Activated CD4-positive, CD25-positive, alpha-beta regulatory T cell treated with anti-CD3 and anti-CD28 coated beads, Interleukin-2, amount 50 U/mL, for 72 hours (primary cell): ENCODE measurements around the gene NCAPG2.
"Not testable (repeated sequence)": the region's sequence is repeated elsewhere in the genome, so short reads cannot be mapped to it uniquely, and the experiment has no call there.

ENCODE experiments used
- DNase-seq: peaks from one replicate; pipeline ENCODE4 v3.0.0; 2021

The NCAPG2 gene

DNA sequence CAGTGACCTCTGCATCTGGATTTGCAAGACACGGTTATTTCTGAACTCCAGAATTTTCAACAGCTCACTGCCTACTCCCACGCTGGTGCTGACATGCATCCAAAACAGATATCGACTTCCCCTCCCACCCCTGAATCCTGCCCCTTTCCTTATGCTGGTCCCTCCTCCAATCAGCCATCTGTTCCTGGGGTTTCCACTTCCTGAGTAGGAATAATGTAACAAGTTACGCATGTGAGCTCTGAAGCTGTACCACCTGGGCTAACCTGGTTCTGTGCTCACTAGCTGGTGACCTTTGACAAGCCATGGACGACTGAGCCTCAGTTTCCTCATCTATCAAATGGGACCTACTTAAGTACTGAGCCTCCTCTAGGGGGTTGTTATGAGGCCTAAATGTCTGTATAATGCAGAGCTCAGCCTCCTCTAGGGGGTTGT lies 1.7 kb upstream of the NCAPG2 start:
- DNase-seq = no peak

DNA sequence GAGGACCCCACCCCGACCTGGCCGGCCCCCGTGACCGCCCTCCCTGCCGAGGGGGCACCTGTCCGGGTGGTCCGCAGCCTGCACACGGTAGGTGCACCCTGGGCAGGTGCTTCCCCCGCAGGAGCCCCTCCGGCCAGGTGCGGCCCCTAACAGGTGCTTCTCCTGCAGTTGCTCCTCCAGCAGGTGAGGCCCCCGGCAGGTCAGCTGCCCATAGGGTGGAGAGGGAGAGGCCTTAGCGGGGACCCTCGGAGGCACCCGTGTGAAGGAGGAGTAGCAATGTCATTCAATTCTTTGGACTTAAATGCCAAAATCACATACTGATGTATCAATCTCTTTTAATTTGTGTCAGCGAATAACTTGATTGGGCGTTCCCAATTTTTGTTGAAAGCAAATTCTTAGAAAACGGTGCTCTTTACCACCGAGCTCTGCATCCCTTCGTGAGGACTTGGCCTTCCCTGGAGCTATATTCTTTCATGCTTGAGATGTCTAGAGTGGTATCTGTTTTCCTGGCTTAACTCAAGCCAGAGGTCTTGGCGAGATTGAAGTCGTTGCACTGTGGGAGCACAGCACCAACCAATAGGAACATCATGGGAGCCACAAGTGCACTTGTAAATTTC lies 738 bp upstream of the NCAPG2 start:
- DNase-seq = no peak

DNA sequence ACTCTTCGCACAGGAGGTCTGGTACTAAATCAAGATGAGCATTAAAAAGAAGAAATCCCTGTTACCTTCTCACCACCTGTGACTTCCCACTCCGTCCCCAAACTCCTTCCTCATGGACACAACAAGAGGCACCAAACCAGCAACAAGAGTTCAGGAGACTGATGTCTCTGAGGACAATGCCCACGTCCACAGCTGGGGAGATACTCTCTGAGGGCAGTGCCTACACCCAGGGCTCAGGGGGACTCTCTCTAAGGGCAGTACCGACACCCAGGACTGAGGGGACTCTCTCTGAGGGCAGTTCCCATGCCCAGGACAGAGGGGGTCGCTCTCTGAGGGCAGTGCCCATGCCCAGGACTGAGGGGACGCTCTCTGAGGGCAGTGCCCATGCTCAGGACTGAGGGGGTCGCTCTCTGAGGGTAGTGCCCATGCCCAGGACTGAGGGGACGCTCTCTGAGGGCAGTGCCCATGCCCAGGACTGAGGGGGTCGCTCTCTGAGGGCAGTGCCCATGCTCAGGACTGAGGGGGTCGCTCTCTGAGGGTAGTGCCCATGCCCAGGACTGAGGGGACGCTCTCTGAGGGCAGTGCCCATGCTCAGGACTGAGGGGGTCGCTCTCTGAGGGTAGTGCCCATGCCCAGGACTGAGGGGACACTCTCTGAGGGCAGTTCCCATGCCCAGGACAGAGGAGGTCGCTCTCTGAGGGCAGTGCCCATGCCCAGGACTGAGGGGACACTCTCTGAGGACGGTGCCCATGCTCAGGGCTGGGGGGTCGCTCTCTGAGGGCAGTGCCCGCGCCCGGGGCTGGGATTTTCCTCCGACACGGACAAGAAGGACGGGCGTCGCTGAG lies 703 bp downstream of the NCAPG2 start:
- DNase-seq = not testable (repeated sequence)

DNA sequence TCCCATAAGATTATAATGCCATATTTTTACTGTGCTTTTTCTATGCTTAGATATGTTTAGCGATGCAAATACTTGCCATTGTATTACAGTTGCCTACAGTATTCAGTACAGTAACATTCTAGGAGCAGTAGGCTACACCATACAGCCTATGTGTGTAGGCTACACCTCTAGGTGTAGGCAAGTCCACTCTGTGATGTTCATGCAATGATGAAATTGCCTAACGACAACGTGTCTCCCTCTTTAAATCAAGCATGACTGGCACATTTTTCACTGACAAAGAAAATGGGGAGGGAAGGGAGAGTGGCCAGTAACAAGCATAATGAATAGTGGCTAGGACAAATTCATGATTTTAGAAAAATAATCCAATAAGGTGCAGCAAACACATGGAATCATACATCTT lies 1.7 kb downstream of the NCAPG2 start:
- no peak for DNase-seq

DNA sequence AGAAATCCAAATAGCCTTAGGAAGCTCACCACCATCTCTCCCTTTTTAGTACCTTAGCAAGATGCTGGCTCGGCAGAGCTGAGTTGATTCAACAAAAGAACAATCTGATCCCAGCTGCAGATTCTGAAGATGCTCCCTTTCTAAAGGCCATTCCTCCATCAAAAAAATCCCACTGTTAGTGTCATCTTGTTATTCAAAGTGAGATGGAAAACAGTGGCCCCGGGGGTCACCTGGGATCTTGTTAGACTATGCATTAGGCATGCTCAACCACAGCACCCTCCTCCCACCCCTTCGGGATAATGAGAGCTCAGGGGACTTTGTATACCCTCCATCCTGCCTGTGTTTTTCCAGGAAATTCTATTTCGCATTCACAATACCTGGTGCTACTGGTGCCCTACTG lies 2.4 kb downstream of the NCAPG2 start:
- no peak for DNase-seq

DNA sequence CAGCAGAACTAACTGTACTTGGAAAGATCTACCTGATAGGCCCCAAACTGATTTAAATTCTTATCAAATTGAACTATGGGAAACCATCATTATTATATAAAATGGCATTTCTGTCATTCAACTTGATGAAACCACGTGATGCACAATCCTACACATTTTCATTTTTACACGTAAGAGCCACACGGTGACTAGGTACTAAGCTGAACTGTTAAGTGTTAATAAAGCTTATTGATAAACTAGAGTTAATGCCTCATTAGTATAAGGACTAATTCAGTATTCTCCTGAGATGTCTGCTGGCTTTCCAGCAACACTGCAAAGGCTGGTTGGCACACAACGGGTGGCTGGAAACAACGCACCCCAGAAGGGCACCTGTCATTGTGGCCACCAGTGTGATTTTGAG lies 4.6 kb downstream of the NCAPG2 start:
- no peak for DNase-seq

DNA sequence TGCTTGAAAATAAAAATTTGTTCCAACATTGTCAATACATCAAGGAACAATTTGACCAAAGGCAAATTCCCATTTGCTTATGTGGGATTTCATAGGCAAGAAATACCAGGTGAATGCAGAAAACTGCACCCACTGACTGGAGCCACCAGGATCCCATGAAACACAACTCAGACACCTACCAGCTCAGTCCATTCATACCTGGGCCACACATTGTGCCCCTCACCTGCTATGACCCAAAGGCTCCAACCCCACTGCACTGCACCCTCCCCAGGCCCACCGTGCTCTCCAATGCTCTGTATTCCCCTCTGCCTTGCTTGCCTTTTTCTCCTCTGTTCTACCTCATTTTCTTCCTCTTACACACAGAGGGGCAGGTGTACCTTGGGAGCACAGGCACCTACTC lies 5.3 kb downstream of the NCAPG2 start:
- no peak for DNase-seq

DNA sequence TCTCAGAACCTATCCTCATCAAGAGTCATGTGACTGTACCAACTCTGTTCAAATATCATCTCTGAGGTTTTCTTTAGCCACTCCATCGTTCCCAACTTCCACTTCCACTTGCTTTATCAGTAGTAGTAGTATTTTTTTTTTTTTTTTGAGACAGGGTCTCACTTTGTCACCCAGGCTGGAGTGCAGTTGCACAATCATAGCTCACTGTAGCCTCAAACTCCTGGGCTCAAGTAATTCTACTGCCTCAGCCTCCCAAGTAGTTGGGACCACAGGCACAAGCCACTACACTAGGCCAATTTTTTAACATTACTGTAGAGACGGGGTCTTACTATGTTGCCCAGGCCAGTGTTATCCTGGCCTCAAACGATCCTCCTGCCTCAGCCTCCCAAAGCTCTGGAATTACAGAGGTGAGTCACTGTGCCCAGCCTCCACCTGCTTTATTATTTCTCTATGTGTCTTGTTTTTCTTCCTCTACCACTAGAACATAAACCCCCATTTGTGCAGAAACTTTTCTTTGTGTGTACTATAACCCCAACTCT lies 5.9 kb downstream of the NCAPG2 start:
- no peak for DNase-seq

DNA sequence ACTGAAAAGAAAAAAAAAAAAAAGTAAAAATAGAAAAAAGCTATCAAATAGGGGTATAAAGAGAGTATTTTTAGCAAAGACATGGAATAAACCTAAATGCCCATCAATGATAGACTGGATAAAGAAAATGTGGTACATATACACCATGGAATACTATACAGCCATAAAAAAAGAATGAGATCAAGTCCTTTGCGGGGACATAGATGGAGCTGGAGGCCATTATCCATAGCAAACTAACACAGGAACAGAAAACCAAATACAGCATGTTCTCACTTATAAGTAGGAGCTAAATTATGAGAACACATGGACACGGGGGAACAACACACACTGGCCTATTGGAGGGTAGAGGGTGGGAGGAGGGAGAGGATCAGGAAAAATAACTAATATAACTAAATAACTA lies 7.0 kb downstream of the NCAPG2 start:
- DNase-seq = not testable (repeated sequence)

DNA sequence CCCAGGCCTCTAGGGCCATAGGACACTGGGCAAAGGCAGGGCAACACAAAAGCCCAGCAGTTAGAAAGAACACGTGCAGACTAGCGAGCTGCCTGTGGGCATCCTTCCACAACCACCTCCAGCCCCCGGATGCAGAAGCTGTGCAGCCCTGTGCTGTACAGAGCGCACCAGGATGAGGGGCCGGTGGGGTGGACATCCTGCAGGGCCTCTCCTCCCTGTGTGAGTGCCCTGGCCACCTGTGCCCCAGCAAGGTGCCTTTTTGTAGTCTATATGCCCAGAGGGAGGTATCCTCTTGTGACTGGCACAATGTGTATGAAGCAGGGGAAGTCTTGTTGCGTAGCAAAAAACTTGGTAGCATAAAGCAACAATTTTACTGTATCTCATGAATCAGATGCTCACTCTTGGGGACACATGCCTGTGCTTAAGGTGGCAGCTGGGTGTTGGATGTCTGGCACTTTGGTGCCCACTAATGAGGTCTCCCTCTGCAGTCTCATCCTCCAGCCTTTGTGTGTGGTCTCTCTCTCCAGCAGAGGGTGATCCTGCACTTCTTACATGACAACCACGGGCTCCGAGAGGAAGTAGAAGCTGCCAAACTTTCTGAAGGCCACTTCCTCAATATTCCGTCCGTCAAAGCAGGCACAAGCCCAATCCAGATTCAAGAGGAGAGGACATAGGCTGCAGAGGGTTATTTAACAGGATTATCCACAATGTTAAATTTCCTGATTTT lies 8.7 kb downstream of the NCAPG2 start:
- DNase-seq = no peak

DNA sequence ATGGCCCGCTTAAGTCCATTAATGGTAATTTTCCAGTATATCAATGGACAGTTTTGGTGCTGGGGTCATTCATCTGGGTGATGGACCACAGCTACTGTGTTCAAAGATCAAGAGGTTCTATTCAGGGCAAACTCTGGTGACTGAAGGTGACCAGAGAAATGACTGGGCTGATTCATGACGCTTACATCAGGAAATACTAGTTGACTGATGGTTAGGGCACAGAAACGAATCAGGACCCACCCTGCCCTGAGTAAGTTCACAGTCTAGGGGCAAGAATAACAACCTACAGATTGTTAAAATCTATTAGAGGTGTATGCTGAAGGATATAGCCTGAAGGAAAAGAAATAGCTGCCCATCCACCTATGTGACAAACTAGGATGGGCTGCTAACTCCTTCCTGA lies 9.5 kb downstream of the NCAPG2 start:
- no peak for DNase-seq

DNA sequence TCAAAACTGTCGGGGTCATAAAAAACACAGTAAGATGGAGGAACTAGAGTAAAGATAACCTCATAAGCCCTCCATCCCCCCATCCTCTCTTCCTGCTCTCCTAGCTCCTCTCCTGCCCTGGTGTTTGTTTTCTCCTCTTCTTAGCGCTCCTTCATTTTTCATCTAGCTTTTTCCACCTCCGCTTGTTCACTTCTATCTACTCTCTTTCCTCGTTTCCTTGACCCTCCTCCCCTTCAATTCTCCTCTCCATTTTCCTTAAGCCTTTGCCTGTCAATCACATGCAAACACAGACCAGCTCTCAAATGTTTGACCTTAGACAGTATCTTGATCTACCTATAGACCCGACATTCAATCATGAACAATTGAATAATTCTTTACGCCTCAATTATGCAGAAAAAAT lies 10.0 kb downstream of the NCAPG2 start:
- no peak for DNase-seq

DNA sequence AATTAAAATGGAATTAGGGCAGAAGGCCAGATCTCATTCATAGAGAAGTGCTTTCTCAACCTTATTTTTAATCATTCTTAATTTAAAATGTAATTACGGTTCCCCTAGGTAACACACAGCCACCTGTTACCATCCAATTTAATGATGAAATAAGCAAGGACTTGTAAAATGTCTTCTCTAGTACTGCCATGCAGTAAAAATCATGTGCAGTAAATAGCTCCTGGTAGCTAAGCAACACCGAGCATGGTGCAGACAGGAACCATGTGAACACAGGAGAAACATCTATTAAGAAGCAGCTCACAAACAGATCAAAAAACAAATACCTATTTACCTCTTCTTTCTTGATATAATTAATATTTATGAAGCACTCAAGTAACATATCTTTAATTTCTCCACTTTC lies 15.1 kb downstream of the NCAPG2 start:
- DNase-seq = no peak

DNA sequence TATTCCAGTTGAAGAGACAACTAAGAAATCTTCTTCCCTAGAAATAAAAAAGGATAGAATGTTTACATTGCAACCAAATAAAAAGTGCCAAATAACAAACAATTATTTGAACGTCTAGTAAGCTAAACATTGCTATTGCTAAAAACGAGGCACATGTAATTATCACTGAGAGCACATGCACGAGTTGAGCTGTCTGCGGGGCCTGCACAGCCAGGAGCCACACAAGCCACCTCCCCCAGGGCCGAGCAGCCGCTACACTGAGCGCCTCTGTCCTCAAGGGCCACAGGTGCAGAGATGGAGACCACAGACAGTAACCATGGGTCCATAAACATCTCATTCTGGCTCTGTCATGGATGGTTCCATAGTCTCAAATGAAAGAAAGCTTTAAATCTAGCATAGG lies 17.2 kb downstream of the NCAPG2 start:
- DNase-seq = no peak

DNA sequence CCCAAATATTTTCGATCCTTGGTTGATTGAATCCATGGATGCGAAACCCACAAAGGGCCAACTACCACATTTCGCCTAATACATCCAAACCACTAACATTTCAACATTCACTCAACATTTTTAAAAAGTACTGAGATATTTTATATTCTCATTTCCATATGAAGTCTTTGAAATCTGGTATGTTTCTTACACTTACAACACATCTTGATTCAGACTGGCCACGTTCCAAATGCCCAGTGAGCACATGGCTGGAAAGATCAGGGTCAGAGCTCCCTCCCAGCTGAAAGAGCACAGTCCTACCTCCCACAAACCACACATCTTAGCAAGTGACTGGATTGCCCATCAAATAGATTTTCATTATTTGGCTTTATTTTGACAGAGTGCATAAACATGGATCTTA lies 18.9 kb downstream of the NCAPG2 start:
- DNase-seq = no peak

DNA sequence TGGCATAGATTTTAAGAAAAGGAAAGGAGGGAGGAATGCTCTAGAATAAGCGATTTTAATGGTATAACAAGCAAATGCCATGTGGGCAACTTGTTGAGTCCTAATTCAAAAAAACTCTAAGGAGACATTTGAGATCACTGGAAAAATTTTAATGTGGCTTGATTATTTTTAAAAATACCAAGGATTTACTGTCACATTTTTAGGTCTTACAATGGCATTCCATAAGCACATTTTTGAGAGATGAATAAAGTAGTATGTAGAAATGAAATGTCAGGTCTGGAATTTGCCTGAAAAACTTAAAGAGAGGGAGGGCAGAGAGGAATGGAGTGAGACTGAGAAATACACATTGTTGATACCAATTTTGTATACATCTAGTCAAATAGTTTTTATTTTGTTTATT lies 20.3 kb downstream of the NCAPG2 start:
- no peak for DNase-seq

DNA sequence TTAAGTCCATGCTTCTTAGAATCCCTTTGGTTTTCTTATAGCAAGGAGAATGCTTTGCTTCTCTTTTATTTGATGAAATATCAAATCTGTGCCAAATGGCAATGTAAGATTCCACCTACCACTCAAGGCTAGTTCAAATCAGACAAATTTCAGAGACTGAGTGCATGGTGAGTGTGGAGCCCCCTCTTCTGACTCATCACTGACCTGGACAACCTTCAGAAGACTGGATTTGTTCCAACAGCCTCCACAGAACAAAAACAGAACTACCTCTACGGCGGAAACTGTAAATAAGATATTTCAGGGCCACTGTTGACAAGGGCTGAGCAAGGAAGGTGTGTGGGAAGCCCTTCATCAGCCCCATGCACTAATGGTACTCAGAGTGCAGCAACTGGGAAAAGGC lies 21.1 kb downstream of the NCAPG2 start:
- no peak for DNase-seq

DNA sequence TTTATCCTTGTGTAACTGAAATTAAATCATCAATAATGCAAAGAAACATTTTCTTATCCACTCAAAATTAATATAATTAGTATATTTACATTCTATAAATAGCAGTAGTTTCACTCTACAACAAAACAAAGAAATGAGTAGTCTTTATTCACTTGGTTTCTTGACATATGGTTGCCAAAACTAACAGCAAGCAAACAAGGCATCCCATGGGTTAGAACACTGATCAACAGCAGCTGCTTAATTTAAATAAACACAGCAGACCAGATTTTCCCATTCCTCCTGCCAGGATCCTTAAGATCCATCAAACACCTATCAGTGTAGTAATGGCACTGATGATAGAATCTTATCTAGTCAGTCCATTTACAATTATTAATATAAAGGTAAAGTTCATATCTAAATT lies 22.1 kb downstream of the NCAPG2 start:
- DNase-seq = no peak

DNA sequence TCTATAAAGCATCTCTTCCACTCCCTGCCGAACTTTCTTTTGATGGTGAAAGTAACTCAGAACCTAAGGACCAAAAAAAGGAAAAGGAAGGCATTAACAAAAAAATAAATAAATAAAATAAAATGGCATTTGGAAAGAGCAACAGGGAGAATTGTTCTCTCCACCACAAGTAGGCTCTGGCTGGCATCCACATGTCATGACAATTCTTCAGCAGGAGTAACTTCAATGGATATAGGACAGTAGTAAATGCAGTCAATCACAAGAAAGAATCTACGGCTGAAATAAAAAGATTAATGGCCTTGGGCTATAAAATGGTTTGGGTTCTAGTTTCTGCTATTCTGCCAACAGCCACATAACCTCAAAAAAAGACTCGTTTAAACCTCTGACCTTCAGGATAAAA lies 23.9 kb downstream of the NCAPG2 start:
- no peak for DNase-seq

DNA sequence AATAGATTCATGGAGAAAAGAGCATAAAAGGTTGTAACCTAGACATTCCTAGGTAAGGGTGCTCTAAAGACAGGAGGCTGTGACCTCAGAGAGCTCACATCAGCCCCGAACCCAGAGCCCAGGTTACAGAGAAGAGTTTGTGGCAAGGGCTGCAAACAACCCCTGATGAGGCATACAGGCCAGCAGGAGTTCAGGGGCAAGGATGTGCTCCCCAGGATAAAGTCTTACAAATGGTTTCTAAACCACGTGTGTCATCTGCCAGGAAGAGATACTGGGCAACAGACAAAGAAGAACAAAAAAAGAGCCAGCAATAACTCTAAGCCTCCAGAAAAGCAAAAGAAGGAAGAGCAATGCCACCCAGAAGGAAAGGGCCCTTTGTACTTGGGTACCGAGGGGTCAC lies 27.7 kb downstream of the NCAPG2 start:
- DNase-seq = no peak

DNA sequence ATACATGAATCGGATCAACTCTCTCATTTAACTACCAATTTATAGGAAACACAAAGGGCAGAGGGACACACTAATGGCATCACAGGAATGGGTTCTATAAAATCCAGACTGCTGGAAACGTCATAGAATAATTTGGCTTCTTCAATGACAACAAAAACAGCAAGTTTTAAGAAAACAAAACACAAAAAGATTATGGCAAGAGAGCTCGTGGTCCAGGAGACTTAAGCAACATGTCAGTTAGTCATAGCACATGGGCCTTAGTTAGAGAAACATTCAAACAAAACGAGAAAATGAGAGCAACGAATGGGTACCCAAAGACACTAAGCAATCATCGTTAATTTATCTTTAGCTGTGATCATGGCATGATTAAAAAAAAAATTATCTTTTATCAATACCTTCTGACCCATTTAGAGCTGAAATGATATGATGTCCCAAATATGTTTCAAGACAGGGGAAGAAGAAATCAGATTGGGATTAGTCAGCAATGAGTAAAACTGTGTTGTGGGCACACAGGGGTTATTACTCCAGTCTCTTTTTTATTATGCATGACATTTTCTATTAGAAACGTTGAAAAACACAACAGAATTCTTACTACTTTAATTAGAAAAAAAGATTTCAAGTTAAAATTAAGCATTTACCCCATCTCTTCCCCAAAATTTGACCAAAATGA lies 28.3 kb downstream of the NCAPG2 start:
- no peak for DNase-seq

DNA sequence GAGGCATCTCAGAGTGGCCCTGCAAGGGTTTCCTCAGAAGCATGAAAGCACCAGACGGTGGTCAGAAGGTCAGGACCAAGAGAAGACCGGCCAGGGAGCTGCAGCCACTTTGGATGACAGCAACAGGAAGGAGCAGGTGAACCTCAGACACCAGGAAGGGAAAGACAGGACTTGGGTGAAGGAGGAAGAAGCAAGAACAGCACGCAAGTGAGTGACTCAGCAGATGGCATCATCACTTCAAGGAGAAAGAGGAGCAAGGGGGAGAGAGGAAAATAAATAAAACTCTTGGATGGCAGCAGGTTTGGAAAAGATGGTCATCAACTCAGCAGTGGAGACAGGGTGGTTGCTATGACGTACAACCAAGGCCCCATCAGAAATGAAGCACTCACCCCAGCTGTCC lies 31.6 kb downstream of the NCAPG2 start:
- DNase-seq = no peak

DNA sequence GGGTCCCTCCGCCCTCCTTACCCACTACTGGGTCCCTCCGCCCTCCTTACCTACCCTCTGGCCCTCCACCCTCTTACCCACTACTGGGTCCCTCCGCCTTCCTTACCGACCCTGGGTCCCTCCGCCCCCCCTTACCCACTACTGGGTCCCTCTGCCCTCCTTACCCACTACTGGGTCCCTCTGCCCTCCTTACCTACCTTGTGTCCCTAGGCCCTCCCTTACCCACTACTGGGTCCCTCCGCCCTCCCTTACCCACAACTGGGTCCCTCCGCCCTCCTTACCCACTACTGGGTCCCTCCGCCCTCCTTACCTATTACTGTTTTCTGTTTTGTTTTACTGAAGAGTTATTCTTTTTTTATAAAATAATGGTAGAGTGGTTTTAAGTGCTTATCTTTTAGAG lies 36.5 kb downstream of the NCAPG2 start:
- not testable (repeated sequence) for DNase-seq
